ENCODE results near the gene PML. TPM values are rescaled to one million over a fixed set of nuclear protein-coding genes. Genes with fewer than 3 reads are reported as not detected.

The PML gene
- total RNA-seq, 1 experiment from 2014 or later, result 24.6 TPM

- H3K23ac ChIP-seq (ENCODE audit: insufficient read length, low read depth, low read length), result no peak overlapping the region
- H2AFZ ChIP-seq (ENCODE audit: low read length), result no peak overlapping the region
- H4K8ac ChIP-seq (replicated peaks; ENCODE audit: insufficient read length, low read depth, low read length), result no peak overlapping the region
- no peak for DNase-seq
- H2BK120ac ChIP-seq (ENCODE audit: low read depth, low read length, poor library complexity, severe bottlenecking), result no peak overlapping the region
- no peak overlapping the region for H3K18ac ChIP-seq (ENCODE audit: insufficient read length, low read depth, low read length)
- no peak overlapping the region for H2AK5ac ChIP-seq (ENCODE audit: insufficient read length, low read length)
- no peaks in the 10 kb centered on the region for H3K4me1 ChIP-seq (ENCODE audit: insufficient read depth, low read length)
- peaks cover 12% of the 10 kb centered on the region for H3K27me3 Mint-ChIP-seq (ENCODE audit: low read depth)
- no peak overlapping the region for H3K4me2 ChIP-seq (ENCODE audit: insufficient read depth, insufficient read length, low read length)
- no peaks in the 10 kb centered on the region for H3K27me3 ChIP-seq (ENCODE audit: insufficient read depth, low read length)
- no peak overlapping the region for H3K27ac ChIP-seq (ENCODE audit: insufficient read length, low read depth, low read length)
- no peak overlapping the region for H3K4ac ChIP-seq (ENCODE audit: low read depth, low read length)
- H3K23me2 ChIP-seq (ENCODE audit: insufficient read length, low read depth, low read length, poor library complexity, severe bottlenecking), result no peaks in the 10 kb centered on the region
- no peaks in the 10 kb centered on the region for H3K36me3 Mint-ChIP-seq (ENCODE audit: insufficient read depth in 1 of 3, low read depth in 3 of 3)
- no peak overlapping the region for H3K4me3 Mint-ChIP-seq
- WGBS (ENCODE audit: extremely low coverage, insufficient read length, low lambda C conversion rate), result no CpG with 5 or more reads among the region's 8 CpGs
- H4K5ac ChIP-seq (ENCODE audit: insufficient read length, low read depth, low read length), result no peak overlapping the region
- no peak overlapping the region for H2BK20ac ChIP-seq (ENCODE audit: low read depth, low read length, poor library complexity, severe bottlenecking)
- H3K14ac ChIP-seq (ENCODE audit: insufficient read depth, low read length), result no peak overlapping the region
- no peak overlapping the region for H3K56ac ChIP-seq (ENCODE audit: insufficient read length, low read depth, low read length)
- no peaks in the 10 kb centered on the region for H3K79me2 ChIP-seq (ENCODE audit: insufficient read depth, low read length)
- H2BK15ac ChIP-seq (ENCODE audit: low read depth, low read length), result no peak overlapping the region
- no peaks in the 10 kb centered on the region for H3K79me1 ChIP-seq (ENCODE audit: insufficient read depth, low read depth, low read length, poor library complexity, severe bottlenecking)
- H3K9me3 Mint-ChIP-seq, result no peaks in the 10 kb centered on the region
- no peaks in the 10 kb centered on the region for H3K9me3 ChIP-seq (ENCODE audit: control insufficient read depth, low read depth, low read length)
- H4K91ac ChIP-seq (ENCODE audit: insufficient read length, low read depth, low read length), result no peak overlapping the region
- peaks cover 0 to 6% of the 10 kb centered on the region in 2 experiments; a peak in 2 of 4 replicates for H3K4me1 Mint-ChIP-seq
- H3K27ac Mint-ChIP-seq, result no peak overlapping the region
- H2BK12ac ChIP-seq (ENCODE audit: insufficient read length, low read depth, low read length), result no peak overlapping the region
- no peak overlapping the region for H3K9ac ChIP-seq (ENCODE audit: extremely low read depth, insufficient read length, low read length)
- H4K20me1 ChIP-seq (ENCODE audit: control insufficient read depth, insufficient read depth, insufficient read length), result no peaks in the 10 kb centered on the region
- no peak overlapping the region for H3T11ph ChIP-seq (ENCODE audit: low read length)
- no peak overlapping the region for H2BK5ac ChIP-seq (ENCODE audit: insufficient read length, low read length)
- no peak for TF ChIP-seq CTCF (conservative IDR thresholded peaks at IDR 0.05)
These were observed 35.4 kb upstream of the PML start for GRCh38 chr15:73959012-73959581.

Data from H9 (cell line).